MCF 10A (cell line): ENCODE results near the gene COPZ2. TPM values are rescaled to one million over a fixed set of nuclear protein-coding genes. Genes with fewer than 3 reads are reported as not detected.

ENCODE experiments used
- BruUV-seq: library from RNA; stranded (reverse); fragments of 400-500 nt; replicated peaks from 2 replicates; lab custom pipeline; 2021; lab: Mats Ljungman, UMichigan
- CTCF ChIA-PET: fragments of 300-600 bp; sonication (Branson Sonifier 250); formaldehyde crosslinking; extraction: SDS; loops from one replicate; lab custom pipeline; 2021; ENCODE audit warnings: antibody characterized with exemption, inconsistent platforms; lab: Yijun Ruan, JAX
- POLR2A ChIA-PET: fragments of 300-600, 350-650 bp; sonication (Branson Sonifier 250); formaldehyde crosslinking; extraction: SDS; loops from one replicate; lab custom pipeline; 2020; ENCODE audit warnings: antibody characterized with exemption, inconsistent platforms; lab: Yijun Ruan, JAX
- DNase-seq: peaks from one replicate; pipeline ENCODE4 v3.0.0-alpha.2; 2018; ENCODE audit not compliant: unreplicated experiment
- H3K27ac Mint-ChIP-seq: one replicate; pipeline ENCODE4 v1.8.0; 2022; ENCODE audit warnings: mild to moderate bottlenecking, low read depth, mixed read lengths; ENCODE audit not compliant: unreplicated experiment
- H3K27me3 Mint-ChIP-seq: one replicate; pipeline ENCODE4 v1.8.0; 2022; ENCODE audit warnings: mixed read lengths; ENCODE audit not compliant: insufficient read depth, unreplicated experiment
- H3K36me3 Mint-ChIP-seq: one replicate; pipeline ENCODE4 v1.8.0; 2022; ENCODE audit warnings: mild to moderate bottlenecking, moderate library complexity, mixed read lengths; ENCODE audit not compliant: insufficient read depth, unreplicated experiment
- H3K4me1 Mint-ChIP-seq: one replicate; pipeline ENCODE4 v1.8.0; 2022; ENCODE audit warnings: mixed read lengths; ENCODE audit not compliant: insufficient read depth, unreplicated experiment
- H3K4me3 Mint-ChIP-seq: one replicate; pipeline ENCODE4 v1.8.0; 2022; ENCODE audit warnings: mild to moderate bottlenecking, moderate library complexity, mixed read lengths; ENCODE audit not compliant: unreplicated experiment
- H3K9me3 Mint-ChIP-seq: one replicate; pipeline ENCODE4 v1.8.0; 2022; ENCODE audit warnings: mixed read lengths; ENCODE audit not compliant: unreplicated experiment
- CTCF ChIP-seq: fragments of 200-600 bp; IDR thresholded peaks from one replicate; pipeline ENCODE4 v1.8.0; 2022; ENCODE audit warnings: antibody characterized with exemption, mild to moderate bottlenecking; ENCODE audit not compliant: unreplicated experiment
- intact Hi-C: fragments of 100-400 bp; cut with micrococcal nuclease; formaldehyde crosslinking; loops from 2 replicates; pipeline ENCODE4 v1.14.1; 2022
- total RNA-seq: library from RNA; stranded (reverse); gene quantifications from 2 replicates; pipeline ENCODE4 v1.2.3, GENCODE V29; 2022

The COPZ2 gene
- total RNA-seq, 1 experiment from 2014 or later, result not detected

DNA sequence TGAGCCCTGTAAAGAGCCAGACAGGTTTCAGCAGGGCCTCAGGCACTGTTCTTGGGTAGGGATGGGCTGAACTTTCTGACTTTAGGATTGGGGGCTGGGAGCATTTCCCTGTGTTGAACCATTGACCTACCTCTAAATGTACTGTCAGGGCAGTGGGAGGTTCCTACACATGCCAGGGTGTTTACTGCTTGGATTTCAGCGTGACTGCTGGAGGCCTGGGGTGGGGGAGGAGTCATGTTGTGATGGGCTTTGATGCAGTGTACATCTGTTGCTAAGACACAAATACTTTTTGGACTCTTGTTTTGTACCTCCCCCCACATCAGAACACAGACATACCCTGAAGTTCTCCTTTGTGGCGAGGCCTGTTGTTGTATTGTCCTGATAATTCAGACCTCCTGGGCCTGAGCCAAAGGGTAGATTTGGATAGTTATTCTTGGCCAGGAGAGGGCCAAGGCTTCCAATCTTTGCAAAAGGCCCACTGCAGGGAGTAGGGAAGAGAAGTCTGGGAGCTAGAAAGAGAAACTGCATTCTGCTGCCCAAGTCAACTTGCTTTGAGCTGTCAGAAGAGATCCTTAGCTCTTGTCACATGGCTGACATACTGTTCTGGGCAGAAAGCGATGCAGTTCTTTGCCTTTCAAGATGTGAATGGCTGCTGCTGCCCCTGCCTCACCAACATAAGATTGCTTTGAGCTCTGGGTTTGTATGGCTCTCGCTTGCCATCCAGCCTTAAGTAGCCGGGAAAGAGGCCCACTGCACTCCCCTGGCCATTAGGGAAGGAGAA is 14.3 kb upstream of the COPZ2 start:
- TF ChIP-seq CTCF, result no peak
- Mint-ChIP-seq H3K9me3 (no peaks in the 10 kb centered on the region), H3K4me1 (peaks cover 60% of the 10 kb centered on the region), H3K27ac (peak overlapping the region; percentile 100), H3K27me3 (no peaks in the 10 kb centered on the region), H3K36me3 (peaks cover 72% of the 10 kb centered on the region), H3K4me3 (peak overlapping the region; percentile 91)
- intact Hi-C loops, result no loop called here
- peak; percentile 88 for DNase-seq
- CTCF ChIA-PET, result interaction anchor here (0.5 to 2.3 kb wide), 6 partner anchors 9 to 70 kb away, joined by 3 to 22 read pairs (median 4); no protein-coding TSS in a partner anchor
- BruUV-seq, result no TSS peak
- POLR2A ChIA-PET, result interaction anchor here (0.5 to 17.1 kb wide), 16 partner anchors 8 to 1461 kb away, joined by 3 to 353 read pairs (median 6); partner anchors contain the start of genes HOXB9, PRR15L and SNX11

GRCh38 chr17:48051283-48051682 is 13.7 kb upstream of the COPZ2 start:
- Mint-ChIP-seq H3K4me1 (peaks cover 59% of the 10 kb centered on the region), H3K36me3 (peaks cover 66% of the 10 kb centered on the region), H3K4me3 (peak overlapping the region; percentile 91), H3K9me3 (no peaks in the 10 kb centered on the region), H3K27me3 (no peaks in the 10 kb centered on the region), H3K27ac (peak overlapping the region; percentile 100)
- BruUV-seq, result no TSS peak
- peak; percentile 53 for DNase-seq
- no peak for TF ChIP-seq CTCF
- intact Hi-C loops, result no loop called here
- POLR2A ChIA-PET, result interaction anchor here (4.3 to 17.1 kb wide), 7 partner anchors 15 to 156 kb away, joined by 23 to 353 read pairs (median 83); partner anchors contain the start of genes CBX1, SNX11 and SP2
- CTCF ChIA-PET, result interaction anchor here (1.1 to 1.7 kb wide), 2 partner anchors 25 to 29 kb away, joined by 6 to 15 read pairs; no protein-coding TSS in a partner anchor

GRCh38 chr17:48048384-48049126 is 11.0 kb upstream of the COPZ2 start:
- Mint-ChIP-seq H3K27me3 (no peaks in the 10 kb centered on the region), H3K27ac (peak overlapping the region; percentile 100), H3K4me3 (peak overlapping the region; percentile 91), H3K9me3 (no peaks in the 10 kb centered on the region), H3K4me1 (peaks cover 53% of the 10 kb centered on the region), H3K36me3 (peaks cover 44% of the 10 kb centered on the region)
- POLR2A ChIA-PET, result interaction anchor here (0.6 to 17.1 kb wide), 32 partner anchors 8 to 867 kb away, joined by 3 to 353 read pairs (median 5); partner anchors contain the start of genes ATP5MC1, CBX1, CDK5RAP3 and LRRC46
- BruUV-seq, result no TSS peak
- peak; percentile 94 for DNase-seq
- no peak for TF ChIP-seq CTCF
- intact Hi-C loops, result loop anchor here (1.0 kb wide), 2 partner anchors 22 to 26 kb away; no protein-coding TSS in a partner anchor
- CTCF ChIA-PET, result interaction anchor here (0.5 to 4.0 kb wide), 9 partner anchors 18 to 894 kb away, joined by 3 to 26 read pairs (median 6); no protein-coding TSS in a partner anchor
